B cell (primary cell): ENCODE data around the gene CNR2. TPM values are rescaled to one million over a fixed set of nuclear protein-coding genes. Genes with fewer than 3 reads are reported as not detected.

Source experiments
- ATAC-seq: fragments of 200-7000 bp; cut with Tn5 transposase; one replicate; pipeline ENCODE4 v1.10.0; 2021; ENCODE audit warnings: low read depth, mild to moderate bottlenecking, moderate number of reproducible peaks, moderate library complexity
- CTCF ChIA-PET: fragments of 350-600 bp; sonication (Branson Sonifier 250); formaldehyde crosslinking; loops from one replicate; lab custom pipeline; 2021; ENCODE audit warnings: antibody characterized with exemption, inconsistent platforms; lab: Charles Lee
- POLR2A ChIA-PET: fragments of 350-600 bp; sonication (Branson Sonifier 250); formaldehyde crosslinking; loops from one replicate; lab custom pipeline; 2021; ENCODE audit warnings: antibody characterized with exemption; lab: Charles Lee
- DNase-seq: peaks from one replicate; pipeline ENCODE4 v3.0.0; 2013
- H2AFZ ChIP-seq: 2 replicates; pipeline ENCODE4 v1.6.1; 2012; ENCODE audit warnings: mild to moderate bottlenecking, low read depth, low read length; ENCODE audit not compliant: insufficient read depth, poor library complexity, severe bottlenecking
- H3K27ac ChIP-seq, 2 donors: 1 replicate in 1 of 2; 2 replicates in 1 of 2; pipeline ENCODE4 v1.5.1; 2012 to 2013; ENCODE audit warnings: low read length in 2 of 2, mild to moderate bottlenecking in 2 of 2, moderate library complexity in 1 of 2
- H3K27me3 ChIP-seq, 4 experiments: fragments of 200-600 bp in 1 of 4; sonication (generic) in 1 of 4; replicated peaks in 1 of 4; 1 replicate in 2 of 4; 2 replicates in 2 of 4; pipeline versions ENCODE4 v1.6.1 to v1.7.0; 2013 to 2016; ENCODE audit warnings: low read length in 3 of 4, mild to moderate bottlenecking in 2 of 4, mixed read lengths in 1 of 4, moderate library complexity in 1 of 4; ENCODE audit not compliant: insufficient read depth in 4 of 4, control insufficient read depth in 3 of 4; ENCODE audit errors: control extremely low read depth in 1 of 4
- H3K36me3 ChIP-seq, 2 experiments: replicated peaks in 1 of 2; 1 replicate in 1 of 2; 2 replicates in 1 of 2; pipeline versions ENCODE4 v1.6.1 to v1.7.1; 2013; ENCODE audit warnings: low read length in 1 of 2; ENCODE audit not compliant: insufficient read depth in 2 of 2, control insufficient read depth in 1 of 2; ENCODE audit errors: control extremely low read depth in 1 of 2, extremely low read depth in 1 of 2
- H3K4me1 ChIP-seq, 2 donors: fragments of 200-600 bp in 1 of 2; sonication (generic) in 1 of 2; 1 replicate in 1 of 2; 2 replicates in 1 of 2; pipeline versions ENCODE4 v1.5.1 to v1.6.1; 2013 to 2017; ENCODE audit warnings: low read length in 2 of 2; ENCODE audit not compliant: control insufficient read depth in 2 of 2, insufficient read depth in 2 of 2
- H3K4me2 ChIP-seq: replicated peaks from 2 replicates; pipeline ENCODE3; 2012; ENCODE audit warnings: mild to moderate bottlenecking, low read depth, low read length; ENCODE audit not compliant: poor library complexity, severe bottlenecking
- H3K4me3 ChIP-seq, 5 experiments: fragments of 200-600 bp in 1 of 5; sonication (generic) in 1 of 5; 1 replicate in 3 of 5; 2 replicates in 2 of 5; pipeline versions ENCODE4 v1.5.1 to v1.7.0; 2011 to 2016; ENCODE audit warnings: low read length in 4 of 5, mild to moderate bottlenecking in 4 of 5, low read depth in 2 of 5, control low read depth in 1 of 5, moderate library complexity in 1 of 5; ENCODE audit not compliant: insufficient read depth in 1 of 5; ENCODE audit errors: control extremely low read depth in 1 of 5, extremely low read depth in 1 of 5
- H3K79me2 ChIP-seq: fragments of 200-600 bp; sonication (generic); one replicate; pipeline ENCODE4 v1.6.0; 2016; ENCODE audit warnings: low read length; ENCODE audit not compliant: control insufficient read depth, insufficient read depth
- H3K9ac ChIP-seq: fragments of 200-600 bp; sonication (generic); 2 replicates; pipeline ENCODE4 v1.6.1; 2017; ENCODE audit warnings: mild to moderate bottlenecking, low read length, moderate library complexity
- H3K9me3 ChIP-seq, 3 donors: one replicate each; pipeline versions ENCODE4 v1.6.1 to v1.7.1; 2013; ENCODE audit warnings: low read length in 2 of 3; ENCODE audit not compliant: control insufficient read depth in 2 of 3, insufficient read depth in 1 of 3; ENCODE audit errors: control extremely low read depth in 1 of 3
- H4K20me1 ChIP-seq: 2 replicates; pipeline ENCODE4 v1.6.0; 2012; ENCODE audit warnings: mild to moderate bottlenecking, low read length; ENCODE audit not compliant: insufficient read depth, control insufficient read depth, poor library complexity, severe bottlenecking
- H3K27ac Mint-ChIP-seq: one replicate; pipeline ENCODE4 v1.8.0; 2021; ENCODE audit warnings: mixed read lengths
- H3K27me3 Mint-ChIP-seq: one replicate; pipeline ENCODE4 v1.8.0; 2021; ENCODE audit warnings: mixed read lengths
- H3K4me1 Mint-ChIP-seq: one replicate; pipeline ENCODE4 v1.8.0; 2021; ENCODE audit warnings: mixed read lengths
- H3K4me3 Mint-ChIP-seq: one replicate; pipeline ENCODE4 v1.8.0; 2021; ENCODE audit warnings: mixed read lengths
- H3K9me3 Mint-ChIP-seq: one replicate; pipeline ENCODE4 v1.8.0; 2022; ENCODE audit warnings: mixed read lengths; ENCODE audit not compliant: insufficient read depth
- CTCF ChIP-seq: fragments of 200-600 bp; IDR thresholded peaks from one replicate; pipeline ENCODE4 v1.8.0; 2022; ENCODE audit warnings: antibody characterized with exemption, mild to moderate bottlenecking
- EZH2 ChIP-seq: IDR thresholded peaks from 2 replicates; pipeline ENCODE4 v1.6.1; 2012; ENCODE audit warnings: borderline replicate concordance, low read depth, mild to moderate bottlenecking, moderate library complexity, low read length; ENCODE audit not compliant: insufficient read depth, poor library complexity, severe bottlenecking
- WGBS: methylation state at CpG from one replicate; pipeline ENCODE4 v1.1.5; 2013; ENCODE audit warnings: missing lambda C conversion rate; ENCODE audit not compliant: insufficient coverage; 5-methylcytosine and 5-hydroxymethylcytosine counted together
- intact Hi-C: fragments of 100-400 bp; cut with micrococcal nuclease; formaldehyde crosslinking; loops from one replicate; pipeline ENCODE4 v1.10.0; 2022
- polyA plus RNA-seq: library from polyadenylated mRNA; depleted of rRNA; stranded (reverse); fragments of >200 nt; gene quantifications from 2 replicates; pipeline ENCODE4 v1.2.3, GENCODE V29; 2012
- total RNA-seq, 2 donors: library from RNA; stranded (reverse); fragments of 120-200 nt in 1 of 2; gene quantifications; 1 replicate in 1 of 2; 2 replicates in 1 of 2; pipeline versions ENCODE4 v1.2.3 to v1.2.4, GENCODE V29; 2013 to 2022

The CNR2 gene
- total and polyA plus RNA-seq, 2 donors (not counting 1 experiment from before 2014, with no cell fraction given): 45.6 to 63.4 TPM

- peak overlapping the region; percentile 92 for H3K9ac ChIP-seq
- H3K4me1 Mint-ChIP-seq: peaks cover 72% of the 10 kb centered on the region
- ATAC-seq: no peak
Observed at GRCh38 chr1:23960291-23961020, 47.3 kb upstream of the CNR2 start.

More at GRCh38 chr1:23960291-23961020, 47.3 kb upstream of the CNR2 start:
- TF ChIP-seq CTCF (no peak), EZH2 (no peak)
- peaks cover 8% of the 10 kb centered on the region for H4K20me1 ChIP-seq
- H3K27me3 Mint-ChIP-seq: no peaks in the 10 kb centered on the region
- peak overlapping the region; percentile 93 to 98 for H3K27ac ChIP-seq
- H2AFZ ChIP-seq: peak overlapping the region; percentile 75
- peak overlapping the region; percentile 88 to 99 (median 97) for H3K4me3 ChIP-seq
- H3K27me3 ChIP-seq: no peaks in the 10 kb centered on the region
- no peaks in the 10 kb centered on the region for H3K9me3 ChIP-seq
- POLR2A ChIA-PET: interaction anchor here (0.6 to 4.6 kb wide), 10 partner anchors 15 to 227 kb away, joined by 3 to 36 read pairs (median 4); partner anchors contain the start of genes CNR2 and SRSF10
- no peak for DNase-seq
- H3K27ac Mint-ChIP-seq: peak overlapping the region; percentile 100
- 0% methylated on average over 1 of the region's 15 CpGs for WGBS
- no peaks in the 10 kb centered on the region for H3K9me3 Mint-ChIP-seq
- peak overlapping the region; percentile 90 for H3K4me2 ChIP-seq
- H3K4me1 ChIP-seq: peaks cover 53 to 54% of the 10 kb centered on the region in 2 donors
- H3K4me3 Mint-ChIP-seq: peak overlapping the region; percentile 100
- CTCF ChIA-PET: interaction anchor here (0.7 to 3.2 kb wide), 7 partner anchors 19 to 189 kb away, joined by 3 to 19 read pairs (median 10); partner anchors contain the start of gene SRSF10
- H3K79me2 ChIP-seq: peaks cover 29% of the 10 kb centered on the region
- H3K36me3 ChIP-seq: peaks cover 12 to 36% of the 10 kb centered on the region in 2 experiments
- intact Hi-C loops: loop anchor here (1.0 kb wide), 1 partner anchor 92 kb away; the partner anchor contains the start of gene FUCA1
